HL-60 (cell line): ENCODE measurements around the gene SSC5D.

Experiments used
- POLR2AphosphoS5 ChIP-seq: IDR thresholded peaks from 2 replicates; pipeline ENCODE4 v1.6.1; 2012; ENCODE audit warnings: low read depth
- TF ChIP-seq, protein P1 (sequence below): IDR thresholded peaks from one replicate; pipeline ENCODE4 v1.5.1; 2011; ENCODE audit warnings: low read length, control low read depth, inconsistent platforms; ENCODE audit not compliant: insufficient read depth

DNA sequence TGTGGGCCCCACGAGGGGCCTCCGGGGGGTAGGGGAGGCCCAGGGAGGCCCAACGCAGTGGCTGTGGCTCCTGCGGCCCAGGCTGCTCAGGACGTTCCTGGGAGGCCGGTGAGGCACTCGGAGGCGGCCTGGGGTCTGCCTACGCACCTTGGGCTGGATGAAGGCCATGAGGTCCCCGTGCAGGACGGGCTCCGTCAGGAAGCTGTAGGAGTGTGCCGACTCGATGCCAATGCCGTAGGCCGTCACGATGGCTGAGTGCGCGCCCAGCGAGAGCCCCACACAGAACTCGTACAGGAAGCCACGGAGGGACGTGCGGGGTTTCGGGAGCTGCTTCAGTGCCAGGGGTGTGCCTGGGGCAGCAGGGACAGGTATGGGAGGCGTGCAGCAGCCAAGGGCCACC lies 42.8 kb downstream of the SSC5D start:
- TF ChIP-seq, protein P1, sequence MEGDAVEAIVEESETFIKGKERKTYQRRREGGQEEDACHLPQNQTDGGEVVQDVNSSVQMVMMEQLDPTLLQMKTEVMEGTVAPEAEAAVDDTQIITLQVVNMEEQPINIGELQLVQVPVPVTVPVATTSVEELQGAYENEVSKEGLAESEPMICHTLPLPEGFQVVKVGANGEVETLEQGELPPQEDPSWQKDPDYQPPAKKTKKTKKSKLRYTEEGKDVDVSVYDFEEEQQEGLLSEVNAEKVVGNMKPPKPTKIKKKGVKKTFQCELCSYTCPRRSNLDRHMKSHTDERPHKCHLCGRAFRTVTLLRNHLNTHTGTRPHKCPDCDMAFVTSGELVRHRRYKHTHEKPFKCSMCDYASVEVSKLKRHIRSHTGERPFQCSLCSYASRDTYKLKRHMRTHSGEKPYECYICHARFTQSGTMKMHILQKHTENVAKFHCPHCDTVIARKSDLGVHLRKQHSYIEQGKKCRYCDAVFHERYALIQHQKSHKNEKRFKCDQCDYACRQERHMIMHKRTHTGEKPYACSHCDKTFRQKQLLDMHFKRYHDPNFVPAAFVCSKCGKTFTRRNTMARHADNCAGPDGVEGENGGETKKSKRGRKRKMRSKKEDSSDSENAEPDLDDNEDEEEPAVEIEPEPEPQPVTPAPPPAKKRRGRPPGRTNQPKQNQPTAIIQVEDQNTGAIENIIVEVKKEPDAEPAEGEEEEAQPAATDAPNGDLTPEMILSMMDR = no peak
- TF ChIP-seq POLR2AphosphoS5 = no peak
